ENCODE data around the gene CFAP52.
A peak's percentile ranks its signal among the peaks of the same experiment; 100 is the strongest.
"Not testable (repeated sequence)": the region's sequence is repeated elsewhere in the genome, so short reads cannot be mapped to it uniquely, and the experiment has no call there.

The CFAP52 gene

GRCh38 chr17:9576521-9577372, at the start of gene CFAP52:
Gene CFAP52, plus strand, starts transcription at chr17:9576642. Its CDS starts 54 bp downstream, at chr17:9576696.
- peak; percentile 80 to 81 for DNase-seq

- DNase-seq, result no peak
These were observed 48.7 kb upstream of the CFAP52 start for GRCh38 chr17:9527788-9528187.

- DNase-seq, result no peak
These were observed 47.3 kb upstream of the CFAP52 start for GRCh38 chr17:9529033-9529700.

- DNase-seq, result no peak
These were observed 45.4 kb upstream of the CFAP52 start for GRCh38 chr17:9531034-9531433.

GRCh38 chr17:9532715-9533114, 43.7 kb upstream of the CFAP52 start:
- no peak for DNase-seq

- no peak for DNase-seq
These were observed 43.0 kb upstream of the CFAP52 start for GRCh38 chr17:9533441-9533840.

GRCh38 chr17:9536061-9536460, 40.4 kb upstream of the CFAP52 start:
- DNase-seq, result no peak

- DNase-seq, result no peak
These were observed 39.2 kb upstream of the CFAP52 start for GRCh38 chr17:9537177-9537776.

- DNase-seq, result no peak
These were observed 37.8 kb upstream of the CFAP52 start for GRCh38 chr17:9538626-9539025.

- no peak for DNase-seq
These were observed 34.7 kb upstream of the CFAP52 start for GRCh38 chr17:9541718-9542117.

- DNase-seq, result no peak
These were observed 32.2 kb upstream of the CFAP52 start for GRCh38 chr17:9544221-9544620.

- DNase-seq, result no peak
These were observed 27.2 kb upstream of the CFAP52 start for GRCh38 chr17:9549215-9549614.

GRCh38 chr17:9553181-9553580, 23.3 kb upstream of the CFAP52 start:
- DNase-seq, result no peak

GRCh38 chr17:9553596-9553995, 22.8 kb upstream of the CFAP52 start:
- DNase-seq, result no peak

GRCh38 chr17:9554715-9555114, 21.7 kb upstream of the CFAP52 start:
- DNase-seq, result peak; percentile 39 to 57

GRCh38 chr17:9557161-9557755, 19.2 kb upstream of the CFAP52 start:
- no peak for DNase-seq

GRCh38 chr17:9557857-9558256, 18.6 kb upstream of the CFAP52 start:
- DNase-seq, result no peak

GRCh38 chr17:9564104-9564503, 12.3 kb upstream of the CFAP52 start:
- DNase-seq, result no peak

- DNase-seq, result peak in 1 of 2 donors; percentile 28
These were observed 10.4 kb upstream of the CFAP52 start for GRCh38 chr17:9566067-9566466.

- not testable (repeated sequence) for DNase-seq
These were observed 9.7 kb upstream of the CFAP52 start for GRCh38 chr17:9566739-9567138.

GRCh38 chr17:9568004-9568403, 8.4 kb upstream of the CFAP52 start:
- no peak for DNase-seq

GRCh38 chr17:9568957-9569588, 7.4 kb upstream of the CFAP52 start:
- DNase-seq, result no peak

GRCh38 chr17:9571201-9571600, 5.2 kb upstream of the CFAP52 start:
- DNase-seq, result no peak
